Subcutaneous abdominal adipose tissue (tissue), 5 donors: ENCODE results near the gene STAT5A.
"Not testable (repeated sequence)": the region's sequence is repeated elsewhere in the genome, so short reads cannot be mapped to it uniquely, and the experiment has no call there.

Experiments
- H3K27ac ChIP-seq: one replicate; pipeline ENCODE4 v1.7.0; 2013; ENCODE audit warnings: low read depth, mild to moderate bottlenecking, inconsistent platforms, low read length, moderate library complexity
- H3K27me3 ChIP-seq, 5 donors: one replicate each; pipeline ENCODE4 v1.7.0; 2013; ENCODE audit warnings: low read length in 5 of 5, inconsistent platforms in 1 of 5; ENCODE audit not compliant: control insufficient read depth in 5 of 5, insufficient read depth in 4 of 5
- H3K36me3 ChIP-seq, 5 donors: one replicate each; pipeline ENCODE4 v1.7.0; 2013; ENCODE audit warnings: low read length in 5 of 5; ENCODE audit not compliant: control insufficient read depth in 5 of 5, insufficient read depth in 5 of 5
- H3K4me1 ChIP-seq, 5 donors: one replicate each; pipeline ENCODE4 v1.7.0; 2013; ENCODE audit warnings: low read length in 5 of 5, mild to moderate bottlenecking in 3 of 5, moderate library complexity in 1 of 5; ENCODE audit not compliant: control insufficient read depth in 5 of 5, insufficient read depth in 5 of 5
- H3K4me3 ChIP-seq, 5 donors: one replicate each; pipeline ENCODE4 v1.7.0; 2013; ENCODE audit warnings: low read length in 5 of 5, low read depth in 1 of 5
- H3K9ac ChIP-seq, 5 donors: one replicate each; pipeline ENCODE4 v1.7.0; 2013; ENCODE audit warnings: low read length in 5 of 5, mild to moderate bottlenecking in 4 of 5, moderate library complexity in 3 of 5
- H3K9me3 ChIP-seq, 5 donors: one replicate each; pipeline ENCODE4 v1.7.0; 2013; ENCODE audit warnings: low read length in 5 of 5; ENCODE audit not compliant: control insufficient read depth in 5 of 5
- donor health status: healthy.
- donor health status: healthy.
- donor health status: healthy.
- donor health status: healthy.
- donor health status: healthy.

STAT5A gene

DNA sequence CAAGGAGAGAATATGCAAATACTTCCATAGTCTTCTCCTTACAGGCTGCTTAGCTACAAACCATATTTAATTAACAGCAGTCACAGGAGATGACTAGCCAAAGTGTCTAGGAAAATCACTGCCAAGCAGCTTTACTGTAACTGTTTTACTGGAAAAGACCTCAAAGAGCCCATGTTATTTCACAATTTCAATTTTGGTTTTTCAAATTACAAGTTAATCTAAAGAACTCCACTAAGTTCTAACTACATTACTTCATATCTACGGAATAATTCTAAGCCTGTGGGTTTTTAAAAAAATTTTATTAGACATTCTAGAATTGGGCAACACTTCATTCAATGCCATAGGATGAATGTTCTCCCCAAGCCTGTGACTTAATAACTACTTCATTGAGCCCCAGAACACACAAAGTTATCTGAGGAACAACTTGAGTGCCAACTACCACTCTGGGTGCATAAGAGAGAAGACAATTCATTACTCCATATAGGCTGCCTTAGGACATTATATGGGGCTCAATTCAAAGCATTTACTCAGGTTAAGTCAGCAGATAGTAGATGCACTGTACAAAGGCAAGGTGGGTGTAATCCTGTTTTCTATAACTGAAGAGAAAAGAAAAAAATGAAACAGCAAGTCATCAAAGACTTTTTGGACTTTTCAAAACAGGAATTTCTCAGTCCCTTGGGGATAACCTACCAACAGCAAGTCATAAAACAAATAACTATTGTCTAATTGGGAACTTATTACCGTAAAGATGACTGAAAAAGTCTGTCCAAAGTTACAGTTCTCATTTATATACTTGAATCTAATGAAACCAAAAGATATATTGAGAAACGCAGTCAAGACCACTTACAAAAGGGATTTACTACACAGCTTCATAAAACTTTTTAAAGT, 66.9 kb downstream of the STAT5A start:
- Histone ChIP-seq H3K27ac (peak overlapping the region; percentile 53), H3K4me1 (peaks cover 0 to 25% (median 21%) of the 10 kb centered on the region in 5 donors), H3K36me3 (peaks cover 0 to 2% (median 0%) of the 10 kb centered on the region in 5 donors), H3K4me3 (no peak overlapping the region), H3K9ac (no peak overlapping the region), H3K27me3 (no peaks in the 10 kb centered on the region), H3K9me3 (no peaks in the 10 kb centered on the region)

DNA sequence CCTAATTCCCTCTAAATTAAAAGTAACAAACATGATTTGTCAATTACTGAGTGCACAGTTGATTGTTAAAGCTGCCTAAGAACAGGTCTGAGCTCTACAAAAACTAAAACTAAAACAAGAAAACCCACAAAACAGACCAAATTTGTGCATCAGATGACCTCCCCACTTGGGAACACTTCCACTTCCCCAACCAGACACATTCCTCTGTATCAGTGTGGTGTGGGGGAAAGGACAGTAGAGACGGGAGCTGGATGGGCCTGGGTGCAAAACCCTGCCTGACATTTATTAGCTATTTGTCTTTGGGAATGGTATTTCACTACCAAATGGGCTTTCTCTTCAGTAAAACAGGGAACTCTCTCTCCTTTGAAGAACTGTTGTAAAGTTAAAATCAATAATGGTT, 70.1 kb downstream of the STAT5A start:
- H3K4me3 ChIP-seq, result no peak overlapping the region
- peaks cover 0 to 43% (median 42%) of the 10 kb centered on the region in 5 donors for H3K4me1 ChIP-seq
- H3K27me3 ChIP-seq, result no peaks in the 10 kb centered on the region
- H3K9me3 ChIP-seq, result no peaks in the 10 kb centered on the region
- H3K27ac ChIP-seq, result peak overlapping the region; percentile 6
- H3K9ac ChIP-seq, result no peak overlapping the region
- H3K36me3 ChIP-seq, result peaks cover 0 to 2% (median 0%) of the 10 kb centered on the region in 5 donors

DNA sequence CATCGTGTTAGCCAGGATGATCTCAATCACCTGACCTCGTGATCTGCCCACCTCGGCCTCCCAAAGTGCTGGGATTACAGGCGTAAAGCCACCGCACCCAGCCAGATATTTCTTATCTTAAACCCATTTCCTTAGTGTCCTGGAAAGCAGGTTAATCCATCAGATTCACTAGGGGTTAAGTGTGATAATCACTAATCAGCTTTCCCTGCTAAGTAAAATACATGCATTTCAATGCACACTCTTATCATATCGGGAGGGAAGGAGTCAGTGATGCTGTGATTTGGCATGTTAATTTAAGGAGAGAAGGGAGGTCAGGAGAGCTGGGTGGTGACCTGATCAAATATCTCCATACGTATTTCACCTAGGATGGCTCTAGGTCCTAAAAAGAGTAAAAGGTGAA, 70.8 kb downstream of the STAT5A start:
- Histone ChIP-seq H3K27ac (no peak overlapping the region), H3K9me3 (no peaks in the 10 kb centered on the region), H3K27me3 (no peaks in the 10 kb centered on the region), H3K4me3 (no peak overlapping the region), H3K36me3 (peaks cover 0 to 2% (median 0%) of the 10 kb centered on the region in 5 donors), H3K4me1 (peaks cover 0 to 50% (median 45%) of the 10 kb centered on the region in 5 donors), H3K9ac (no peak overlapping the region)

DNA sequence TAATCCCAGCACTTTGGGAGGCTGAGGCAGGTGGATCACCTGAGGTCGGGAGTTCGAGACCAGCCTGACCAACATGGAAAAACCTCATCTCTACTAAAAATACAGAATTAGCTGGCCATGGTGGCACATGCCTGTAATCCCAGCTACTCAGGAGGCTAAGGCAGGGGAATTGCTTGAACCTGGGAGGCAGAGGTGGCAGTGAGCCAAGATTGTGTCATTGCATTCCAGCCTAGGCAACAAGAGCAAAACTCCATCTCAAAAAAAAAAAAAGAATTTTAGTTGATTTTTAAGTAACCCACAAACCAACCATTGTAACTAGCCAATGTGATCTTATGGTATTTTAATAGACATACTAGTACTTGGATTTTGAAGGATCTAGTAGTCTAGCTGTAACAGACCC, 72.1 kb downstream of the STAT5A start:
- H3K36me3 ChIP-seq, H3K27ac ChIP-seq, H3K9me3 ChIP-seq, H3K27me3 ChIP-seq, H3K9ac ChIP-seq, H3K4me3 ChIP-seq: not testable (repeated sequence)
- peaks cover 0 to 45% (median 37%) of the 10 kb centered on the region in 5 donors for H3K4me1 ChIP-seq
